HEK293 (cell line): Measurements from ENCODE around the gene FNDC1.

Source experiments
- CTCF ChIA-PET: fragments of 350-600 bp; formaldehyde crosslinking; extraction: SDS; loops from one replicate; lab custom pipeline; 2021; ENCODE audit warnings: antibody characterized with exemption; lab: Yijun Ruan, JAX
- POLR2A ChIA-PET: fragments of 300-600 bp; formaldehyde crosslinking; extraction: SDS; loops from one replicate; lab custom pipeline; 2020; ENCODE audit warnings: antibody characterized with exemption, inconsistent platforms; lab: Yijun Ruan, JAX
- H3K27ac ChIP-seq: fragments of 200-500 bp; sonication (Bioruptor generic); 2 replicates; pipeline ENCODE4 v1.5.1; 2014; ENCODE audit warnings: low read depth, low read length, control low read depth, inconsistent platforms; ENCODE audit errors: extremely low read depth
- H3K36me3 ChIP-seq, 2 experiments: fragments of 200-500 bp in 1 of 2; sonication (Bioruptor generic) in 1 of 2; 1 replicate in 1 of 2; 2 replicates in 1 of 2; pipeline ENCODE4 v1.5.1; 2014 to 2017; ENCODE audit warnings: inconsistent platforms in 2 of 2, low read length in 2 of 2; ENCODE audit not compliant: control insufficient read depth in 2 of 2, insufficient read depth in 1 of 2
- H3K4me1 ChIP-seq: fragments of 200-500 bp; sonication (Bioruptor generic); 2 replicates; pipeline ENCODE4 v1.5.1; 2014; ENCODE audit warnings: mild to moderate bottlenecking, low read length, inconsistent platforms; ENCODE audit not compliant: control insufficient read depth, insufficient read depth
- H3K4me3 ChIP-seq: 2 replicates; pipeline ENCODE4 v1.5.1; 2011; ENCODE audit warnings: low read depth, mild to moderate bottlenecking, control low read depth, low read length, moderate library complexity
- H3K9me3 ChIP-seq: fragments of 200-500 bp; sonication (Bioruptor generic); 2 replicates; pipeline ENCODE4 v1.5.1; 2014; ENCODE audit warnings: low read depth, low read length, inconsistent platforms; ENCODE audit not compliant: control insufficient read depth, insufficient read depth
- GLI4 ChIP-seq: fragments of 450-650 bp; formaldehyde crosslinking; IDR thresholded peaks from 2 replicates; pipeline ENCODE4 v1.5.1; 2016; ENCODE audit warnings: missing biosample characterization, missing genetic modification characterization
- OSR2 ChIP-seq: fragments of 450-650 bp; formaldehyde crosslinking; IDR thresholded peaks from 2 replicates; pipeline ENCODE4 v1.5.1; 2016; ENCODE audit warnings: missing biosample characterization, missing genetic modification characterization
- PRDM10 ChIP-seq: fragments of 450-650 bp; formaldehyde crosslinking; IDR thresholded peaks from 2 replicates; pipeline ENCODE4 v1.5.1; 2016; ENCODE audit warnings: missing biosample characterization, missing genetic modification characterization
- PRDM4 ChIP-seq: fragments of 450-650 bp; formaldehyde crosslinking; IDR thresholded peaks from 2 replicates; pipeline ENCODE4 v1.5.1; 2017; ENCODE audit warnings: missing biosample characterization, missing genetic modification characterization
- SCRT1 ChIP-seq: fragments of 450-650 bp; formaldehyde crosslinking; IDR thresholded peaks from 2 replicates; pipeline ENCODE4 v1.5.1; 2016; ENCODE audit warnings: missing biosample characterization, missing genetic modification characterization, borderline replicate concordance
- ZBTB6 ChIP-seq: fragments of 450-650 bp; formaldehyde crosslinking; IDR thresholded peaks from 2 replicates; pipeline ENCODE4 v1.5.1; 2017; ENCODE audit warnings: missing biosample characterization, missing genetic modification characterization
- ZFP69B ChIP-seq: fragments of 450-650 bp; formaldehyde crosslinking; IDR thresholded peaks from 2 replicates; pipeline ENCODE4 v1.5.1; 2016; ENCODE audit warnings: missing biosample characterization, missing genetic modification characterization
- ZNF114 ChIP-seq: fragments of 450-650 bp; formaldehyde crosslinking; IDR thresholded peaks from 2 replicates; pipeline ENCODE4 v1.5.0; 2017; ENCODE audit warnings: missing biosample characterization, missing genetic modification characterization
- ZNF280D ChIP-seq: fragments of 450-650 bp; formaldehyde crosslinking; IDR thresholded peaks from 2 replicates; pipeline ENCODE4 v1.5.1; 2016; ENCODE audit warnings: missing biosample characterization, missing genetic modification characterization
- ZNF514 ChIP-seq: fragments of 450-650 bp; formaldehyde crosslinking; IDR thresholded peaks from 2 replicates; pipeline ENCODE4 v1.5.1; 2016; ENCODE audit warnings: missing biosample characterization, missing genetic modification characterization
- ZNF692 ChIP-seq: fragments of 450-650 bp; formaldehyde crosslinking; IDR thresholded peaks from 2 replicates; pipeline ENCODE4 v1.5.1; 2016; ENCODE audit warnings: missing biosample characterization, missing genetic modification characterization
- ZSCAN18 ChIP-seq: fragments of 450-650 bp; formaldehyde crosslinking; IDR thresholded peaks from 2 replicates; pipeline ENCODE4 v1.5.1; 2016; ENCODE audit warnings: missing biosample characterization, missing genetic modification characterization

Gene FNDC1

GRCh38 chr6:159178847-159179246, 9.6 kb downstream of the FNDC1 start (continued):
- TF ChIP-seq PRDM10 (tag by site-specific recombination): no peak
- TF ChIP-seq, all 188 proteins: peak for 0

- H3K4me1 ChIP-seq: no peaks in the 10 kb centered on the region
- H3K36me3 ChIP-seq: no peaks in the 10 kb centered on the region
- ChIA-PET POLR2A (no interaction called here), CTCF (interaction anchor here (1.1 kb wide), 1 partner anchor 474 kb away, joined by 7 read pairs; no protein-coding TSS in a partner anchor)
- no peak overlapping the region for H3K4me3 ChIP-seq
- no peaks in the 10 kb centered on the region for H3K9me3 ChIP-seq
- no peak for TF ChIP-seq ZFP69B (tag by site-specific recombination)
- no peak for TF ChIP-seq PRDM4
- no peak for TF ChIP-seq ZSCAN18 (tag by site-specific recombination)
- no peak for TF ChIP-seq ZNF280D (tag by site-specific recombination)
- no peak for TF ChIP-seq ZNF692 (tag by site-specific recombination)
- TF ChIP-seq GLI4 (tag by site-specific recombination): no peak
- TF ChIP-seq OSR2: no peak
- no peak overlapping the region for H3K27ac ChIP-seq
Measured at GRCh38 chr6:159180001-159180400, 10.8 kb downstream of the FNDC1 start.

- Histone ChIP-seq H3K4me1 (no peaks in the 10 kb centered on the region), H3K4me3 (no peak overlapping the region), H3K27ac (no peak overlapping the region), H3K9me3 (0 out of 2 replicates have a peak, but pooled peaks cover 3% of the 10 kb centered on the region), H3K36me3 (no peaks in the 10 kb centered on the region)
- ChIA-PET CTCF (interaction anchor here (0.6 kb wide), 1 partner anchor 473 kb away, joined by 4 read pairs; no protein-coding TSS in a partner anchor), POLR2A (no interaction called here)
- TF ChIP-seq SCRT1 (no peak), ZBTB6 (tag by site-specific recombination) (no peak), ZFP69B (tag by site-specific recombination) (no peak), ZNF514 (tag by site-specific recombination) (no peak), ZNF114 (tag by site-specific recombination) (no peak)
Measured at GRCh38 chr6:159181914-159182313, 12.7 kb downstream of the FNDC1 start.
